IPS-18a (cell line): Measurements from ENCODE around the gene PLAAT1.

Experiments used
- H3K27ac ChIP-seq: one replicate; pipeline ENCODE4 v1.5.1; 2013; ENCODE audit warnings: low read length
- H3K27me3 ChIP-seq: one replicate; pipeline ENCODE4 v1.6.1; 2013; ENCODE audit warnings: mild to moderate bottlenecking, low read length; ENCODE audit not compliant: control insufficient read depth, insufficient read depth
- H3K36me3 ChIP-seq: one replicate; pipeline ENCODE4 v1.6.1; 2013; ENCODE audit warnings: low read depth, low read length; ENCODE audit not compliant: control insufficient read depth
- H3K4me1 ChIP-seq: one replicate; pipeline ENCODE4 v1.6.1; 2013; ENCODE audit warnings: low read depth, low read length; ENCODE audit not compliant: control insufficient read depth
- H3K4me3 ChIP-seq: one replicate; pipeline ENCODE4 v1.5.1; 2013; ENCODE audit warnings: low read length
- H3K9ac ChIP-seq: one replicate; pipeline ENCODE4 v1.6.1; 2013; ENCODE audit warnings: mild to moderate bottlenecking, low read length, moderate library complexity
- H3K9me3 ChIP-seq: one replicate; pipeline ENCODE4 v1.6.1; 2013; ENCODE audit warnings: low read depth, low read length; ENCODE audit not compliant: control insufficient read depth

PLAAT1 gene

DNA sequence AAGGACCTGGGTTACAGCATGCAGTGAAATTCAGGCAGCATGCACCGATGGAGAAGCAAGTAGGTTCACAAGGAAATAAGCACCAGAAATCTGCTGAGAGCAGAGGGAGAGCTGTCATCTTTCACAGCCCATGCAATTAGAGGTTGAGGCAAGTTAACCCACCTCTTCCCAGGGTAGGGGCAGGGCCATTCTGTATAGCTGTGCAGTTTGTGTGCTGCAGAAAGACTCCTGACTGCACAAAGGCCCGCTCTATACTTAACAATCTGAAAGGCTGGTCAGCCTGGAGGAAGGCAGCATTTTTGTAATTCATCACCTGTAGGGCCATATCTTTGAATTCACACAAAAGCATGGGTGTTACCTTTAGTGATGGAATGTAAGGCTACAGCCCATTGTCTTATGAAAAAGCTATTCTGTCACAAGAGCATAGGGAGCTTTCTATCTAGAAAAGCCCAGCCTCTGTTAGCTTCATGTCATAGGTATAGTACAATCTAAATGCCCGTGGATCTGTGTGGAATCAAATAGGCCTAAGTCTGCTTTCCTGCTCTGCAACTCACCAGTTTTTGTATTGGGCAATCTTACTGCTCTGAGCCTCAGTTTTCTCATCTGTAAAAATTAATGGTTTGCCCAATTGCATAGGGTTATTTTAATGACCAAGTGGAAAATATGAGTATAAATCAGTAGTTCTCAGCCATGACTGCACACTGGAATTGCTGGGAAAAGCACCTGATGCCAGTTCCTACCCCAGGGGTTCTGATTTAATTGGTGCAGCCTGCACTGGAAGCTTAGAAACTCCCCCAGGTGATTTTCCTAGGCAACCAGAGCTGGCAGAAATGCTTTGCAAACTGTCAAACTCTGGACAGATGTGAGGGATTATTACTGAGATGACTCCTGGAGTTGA, 72.3 kb downstream of the PLAAT1 start:
- Histone ChIP-seq H3K36me3 (no peaks in the 10 kb centered on the region), H3K4me1 (peaks cover 4% of the 10 kb centered on the region), H3K4me3 (no peak overlapping the region), H3K9me3 (no peaks in the 10 kb centered on the region), H3K9ac (no peak overlapping the region), H3K27me3 (no peaks in the 10 kb centered on the region), H3K27ac (no peak overlapping the region)

GRCh38 chr3:193314161-193314560, 73.1 kb downstream of the PLAAT1 start:
- Histone ChIP-seq H3K36me3 (no peaks in the 10 kb centered on the region), H3K27me3 (no peaks in the 10 kb centered on the region), H3K27ac (no peak overlapping the region), H3K4me3 (no peak overlapping the region), H3K9ac (no peak overlapping the region), H3K4me1 (peaks cover 4% of the 10 kb centered on the region), H3K9me3 (no peaks in the 10 kb centered on the region)

GRCh38 chr3:193317682-193318300, 76.8 kb downstream of the PLAAT1 start:
- Histone ChIP-seq H3K27ac (no peak overlapping the region), H3K9ac (no peak overlapping the region), H3K4me1 (no peaks in the 10 kb centered on the region), H3K9me3 (no peaks in the 10 kb centered on the region), H3K4me3 (no peak overlapping the region), H3K27me3 (no peaks in the 10 kb centered on the region), H3K36me3 (no peaks in the 10 kb centered on the region)
